Measurements from ENCODE around the gene G0S2. TPM values are rescaled to one million over a fixed set of nuclear protein-coding genes. Genes with fewer than 3 reads are reported as not detected.

G0S2 gene
- total and polyA plus RNA-seq, 2 of the 8 experiments (the other 6 are each of a cell fraction or from before 2014, with no cell fraction given), result 1.0 to 1.7 TPM

GRCh38 chr1:209661071-209661470 lies 14.1 kb upstream of the G0S2 start (continued):
- no peak for TF ChIP-seq EZH2 (IDR thresholded peaks at IDR 0.05; ENCODE audit: low read depth, low read length, severe bottlenecking)

All from H1 (cell line).